Heart left ventricle (tissue), 13 donors: ENCODE results near the gene SLC49A3.

Source experiments
- CTCF ChIP-seq, 12 donors: fragments of 200-600 bp; sonication (generic) in 4 of 12; IDR thresholded peaks; one replicate each; pipeline versions ENCODE4 v1.5.0 to v1.8.0; 2018 to 2022; ENCODE audit warnings: antibody characterized with exemption in 12 of 12, mild to moderate bottlenecking in 5 of 12
- POLR2A ChIP-seq, 2 donors: fragments of 450-650 bp; IDR thresholded peaks; one replicate each; pipeline ENCODE4 v1.6.1; 2017; ENCODE audit warnings: antibody characterized with exemption in 2 of 2, mild to moderate bottlenecking in 2 of 2, moderate library complexity in 2 of 2
- donor health status: ischemic (EF 13 %, LVEDD 7.1; RV severe dilation, severe dysfunction).
- donor health status: DM: no; HTN: yes; CAD: no.
- donor health status: DM: no; HTN: no; CAD: no.
- donor health status: ischemic (EF 25% LVEDD 6.9; RV normal size, moderate dysfunction).
- donor health status: ischemic (EF 25% LVEDD 5.7; RV mildly dilated, moderate dysfunction).
- donor health status: ischemic (EF 35%, LVEDD 5.7; RV mildly dilated, moderate dysfunction).
- donor health status: nonischemic (EF 11% LVEDD 7.7; RV severe dilation, severe dysfunction).
- donor health status: DM: yes; HTN: yes; CAD: no.
- donor health status: PGD.
- donor health status: ischemic (EF 29% LVEDD 5.4; RV normal size, mild dysfunction).
- donor health status: nonischemic (EF 23%, LVEDD 6.1; RV moderate dilation, normal function).

GRCh38 chr4:723751-724530 lies 35.0 kb upstream of the SLC49A3 start:
- TF ChIP-seq POLR2A (IDR thresholded peaks at IDR 0.05) (no peak), CTCF (IDR thresholded peaks at IDR 0.05) (no peak)
